ENCODE data around the gene RAB27A. TPM values are rescaled to one million over a fixed set of nuclear protein-coding genes. Genes with fewer than 3 reads are reported as not detected.

The RAB27A gene
- total RNA-seq, 1 experiment from 2014 or later, result 12.2 TPM

DNA sequence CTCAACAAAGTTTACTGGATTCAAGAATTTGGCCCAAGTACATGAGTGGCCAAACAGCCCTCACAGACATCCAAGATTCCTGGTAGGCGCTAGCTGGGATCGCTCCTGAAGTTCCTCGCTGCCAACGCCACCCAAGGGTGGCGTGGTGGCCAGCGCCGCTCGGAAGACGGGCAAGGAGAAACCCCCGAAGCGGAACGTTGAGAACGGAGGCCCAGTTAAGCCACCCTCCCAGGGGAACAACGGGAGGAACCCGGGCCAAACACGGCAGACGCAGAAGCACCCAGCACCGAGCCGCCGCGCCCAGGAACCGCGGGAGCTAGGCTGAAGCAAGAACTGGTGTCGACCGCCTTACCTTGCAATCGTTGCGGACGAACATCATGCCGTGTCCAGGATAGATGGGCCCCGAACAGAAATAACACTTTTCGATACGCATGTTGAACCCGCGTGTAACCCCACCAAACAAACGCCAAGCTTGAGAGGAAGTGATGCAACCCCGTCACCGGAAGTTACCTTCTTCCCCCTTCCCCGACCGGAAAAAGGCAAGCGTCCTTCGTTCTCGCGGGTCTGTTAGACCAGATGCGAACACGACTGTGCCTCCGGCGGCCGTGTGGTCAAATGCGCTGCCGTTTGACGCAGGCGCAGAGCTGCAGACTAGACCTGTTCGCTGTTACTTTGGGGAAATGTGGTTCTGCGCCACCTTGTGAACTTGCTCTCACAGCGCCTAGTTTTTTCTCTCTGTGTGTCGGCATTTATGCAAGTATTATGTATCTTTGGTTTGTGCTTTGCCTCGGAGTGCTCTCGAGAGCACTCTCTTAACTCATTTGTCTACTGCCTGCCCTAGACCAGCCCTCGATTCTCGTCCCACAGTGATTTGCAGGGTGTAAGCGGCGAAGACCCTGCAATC is 92.9 kb downstream of the RAB27A start, which contains the start of gene RSL24D1:
RSL24D1 (minus strand) TSS at position 484 of the 904 bp plus-strand sequence; CDS start at position 433, 51 bp downstream.
- H3K27ac ChIP-seq, result peak within 1 kb of the TSS; percentile 87
- H3K4me1 ChIP-seq, result 0 out of 2 replicates have a peak, but pooled peaks cover 9% of the 10 kb centered on the region
- no peaks in the 10 kb centered on the region for H3K27me3 ChIP-seq
- 0 out of 2 replicates have a peak, but pooled peaks cover 3% of the 10 kb centered on the region for H3K9me3 ChIP-seq (replicated peaks)
- DNase-seq, result peak; percentile 96 to 98
- H3K4me3 ChIP-seq, result peak within 1 kb of the TSS; percentile 91
- H3K36me3 ChIP-seq, result peaks cover 11% of the 10 kb centered on the region

DNA sequence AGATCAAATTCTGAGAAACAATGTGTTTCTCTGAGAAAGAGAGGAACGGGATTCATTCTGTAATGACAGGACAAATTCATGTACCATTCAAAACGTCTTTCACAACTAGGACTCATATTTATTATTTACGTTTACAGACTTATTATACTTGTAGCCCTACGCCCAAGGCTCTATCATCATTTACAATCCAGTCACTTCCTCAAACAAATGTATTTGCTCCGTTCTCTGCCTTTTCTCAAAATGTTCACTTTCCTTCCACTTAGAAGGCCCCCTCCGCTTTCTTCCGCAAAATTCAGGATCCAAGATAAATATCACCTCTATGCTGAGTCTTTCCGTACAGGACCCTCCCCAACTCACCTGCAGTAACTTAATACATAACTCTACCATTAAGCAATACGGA is 93.6 kb downstream of the RAB27A start:
- Histone ChIP-seq H3K27ac (peak overlapping the region; percentile 87), H3K9me3 (replicated peaks) (0 out of 2 replicates have a peak, but pooled peaks cover 3% of the 10 kb centered on the region), H3K4me3 (peak overlapping the region; percentile 91), H3K4me1 (0 out of 2 replicates have a peak, but pooled peaks cover 9% of the 10 kb centered on the region), H3K36me3 (peaks cover 19% of the 10 kb centered on the region), H3K27me3 (no peaks in the 10 kb centered on the region)
- DNase-seq, result no peak

DNA sequence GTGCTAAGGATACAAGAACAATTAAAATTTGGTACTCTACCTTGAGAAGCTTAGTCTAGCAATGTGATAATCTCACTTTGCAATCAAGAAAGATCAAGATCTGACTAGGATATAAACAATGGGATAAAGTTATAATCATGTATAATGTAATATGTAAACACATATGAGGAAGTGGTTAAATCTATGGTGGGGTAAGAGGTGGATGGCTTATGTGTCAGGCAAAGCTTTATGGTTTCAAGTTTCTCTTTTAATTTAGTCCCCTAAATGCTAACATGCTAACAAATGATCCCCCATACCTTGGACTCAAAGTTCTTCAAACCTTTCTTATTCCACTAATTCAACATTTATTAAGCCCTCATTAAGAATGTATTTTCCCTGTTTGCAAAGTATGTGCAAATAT is 95.4 kb downstream of the RAB27A start:
- Histone ChIP-seq H3K27me3 (no peaks in the 10 kb centered on the region), H3K4me3 (no peak overlapping the region), H3K9me3 (replicated peaks) (0 out of 2 replicates have a peak, but pooled peaks cover 3% of the 10 kb centered on the region), H3K27ac (no peak overlapping the region), H3K4me1 (0 out of 2 replicates have a peak, but pooled peaks cover 9% of the 10 kb centered on the region), H3K36me3 (peaks cover 34% of the 10 kb centered on the region)
- no peak for DNase-seq

DNA sequence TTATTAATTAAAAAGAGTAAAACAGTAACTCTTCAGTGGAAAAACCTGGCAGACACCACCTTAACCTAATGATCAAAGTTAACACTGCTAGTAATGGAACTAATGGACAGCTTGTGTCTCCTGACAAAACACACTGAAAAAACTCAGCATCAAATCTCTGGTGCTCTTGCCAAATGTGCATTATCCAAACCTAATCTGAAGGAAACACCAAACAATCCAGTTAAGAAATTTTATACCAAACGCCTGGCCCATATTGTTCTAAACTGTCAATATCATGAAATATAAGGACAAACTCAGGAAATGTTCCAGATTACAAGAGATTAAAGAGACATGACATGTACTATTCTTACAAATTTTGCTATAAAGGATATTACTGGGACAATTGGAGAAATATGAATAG is 103.3 kb downstream of the RAB27A start:
- Histone ChIP-seq H3K4me3 (no peak overlapping the region), H3K4me1 (no peaks in the 10 kb centered on the region), H3K9me3 (replicated peaks) (no peaks in the 10 kb centered on the region), H3K27me3 (no peaks in the 10 kb centered on the region), H3K27ac (no peak overlapping the region), H3K36me3 (peaks cover 84% of the 10 kb centered on the region)
- no peak for DNase-seq

DNA sequence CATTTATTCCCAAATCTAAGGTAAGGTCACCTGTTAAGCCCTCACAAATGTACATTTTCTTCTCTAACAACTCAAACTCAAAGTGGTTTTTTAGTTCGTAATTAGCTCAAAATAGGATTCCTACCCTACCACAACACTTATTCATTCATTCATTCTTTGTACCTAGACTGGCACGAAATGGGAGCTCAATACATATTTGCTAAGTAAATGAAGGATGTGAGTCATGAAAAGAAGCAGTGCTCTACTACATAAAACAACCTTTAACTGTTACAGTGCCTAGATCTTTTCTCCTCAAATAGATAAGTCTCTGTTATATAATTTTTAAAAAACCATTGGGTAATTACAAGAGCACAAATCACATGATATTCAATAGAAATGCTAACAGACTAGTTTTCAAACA is 105.9 kb downstream of the RAB27A start:
- Histone ChIP-seq H3K4me3 (no peak overlapping the region), H3K36me3 (peaks cover 82% of the 10 kb centered on the region), H3K27me3 (no peaks in the 10 kb centered on the region), H3K4me1 (no peaks in the 10 kb centered on the region), H3K27ac (no peak overlapping the region), H3K9me3 (replicated peaks) (no peaks in the 10 kb centered on the region)
- no peak for DNase-seq

DNA sequence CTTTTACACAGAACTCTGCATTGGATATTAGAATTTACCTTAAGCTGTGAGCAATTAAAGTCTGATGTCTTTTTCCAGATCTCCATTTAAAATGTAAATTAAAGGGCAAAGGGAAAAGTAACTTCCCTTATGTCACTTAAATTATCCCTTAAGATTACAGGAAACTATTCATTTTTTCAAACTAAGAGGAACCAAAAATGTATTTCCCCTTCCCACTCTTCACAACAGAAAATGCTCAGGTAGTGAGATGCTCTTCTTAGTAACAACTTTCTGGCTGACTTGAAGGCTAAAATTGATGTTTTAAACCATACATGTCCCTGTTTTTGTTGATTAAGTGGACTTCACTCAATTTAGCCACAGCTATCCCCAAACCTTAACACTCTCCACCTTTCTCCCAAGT is 110.5 kb downstream of the RAB27A start:
- no peak overlapping the region for H3K4me3 ChIP-seq
- H3K27me3 ChIP-seq, result no peaks in the 10 kb centered on the region
- H3K9me3 ChIP-seq (replicated peaks), result no peaks in the 10 kb centered on the region
- H3K4me1 ChIP-seq, result no peaks in the 10 kb centered on the region
- no peak for DNase-seq
- no peak overlapping the region for H3K27ac ChIP-seq
- H3K36me3 ChIP-seq, result peaks cover 44% of the 10 kb centered on the region

DNA sequence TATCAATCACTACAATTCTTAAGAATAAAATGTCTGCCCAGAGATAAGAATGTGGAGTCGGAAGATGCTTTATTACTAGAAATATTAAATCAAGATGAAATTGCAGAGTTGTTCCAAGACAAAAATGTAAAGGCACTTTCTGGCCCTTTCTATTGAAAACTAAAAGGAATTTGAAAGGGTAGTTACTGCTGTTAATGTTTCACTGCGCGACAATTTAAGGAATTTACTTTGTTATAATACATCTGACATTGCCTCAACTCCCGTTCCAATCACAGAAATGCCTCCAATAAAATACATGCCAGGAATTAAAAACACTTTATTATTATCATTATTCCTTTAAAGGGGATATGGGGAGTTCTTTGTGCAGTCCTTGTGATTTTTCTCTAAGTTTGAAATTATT is 119.3 kb downstream of the RAB27A start:
- no peak overlapping the region for H3K4me3 ChIP-seq
- H3K27me3 ChIP-seq, result no peaks in the 10 kb centered on the region
- DNase-seq, result no peak
- no peaks in the 10 kb centered on the region for H3K4me1 ChIP-seq
- no peaks in the 10 kb centered on the region for H3K9me3 ChIP-seq (replicated peaks)
- no peaks in the 10 kb centered on the region for H3K36me3 ChIP-seq
- H3K27ac ChIP-seq, result no peak overlapping the region

DNA sequence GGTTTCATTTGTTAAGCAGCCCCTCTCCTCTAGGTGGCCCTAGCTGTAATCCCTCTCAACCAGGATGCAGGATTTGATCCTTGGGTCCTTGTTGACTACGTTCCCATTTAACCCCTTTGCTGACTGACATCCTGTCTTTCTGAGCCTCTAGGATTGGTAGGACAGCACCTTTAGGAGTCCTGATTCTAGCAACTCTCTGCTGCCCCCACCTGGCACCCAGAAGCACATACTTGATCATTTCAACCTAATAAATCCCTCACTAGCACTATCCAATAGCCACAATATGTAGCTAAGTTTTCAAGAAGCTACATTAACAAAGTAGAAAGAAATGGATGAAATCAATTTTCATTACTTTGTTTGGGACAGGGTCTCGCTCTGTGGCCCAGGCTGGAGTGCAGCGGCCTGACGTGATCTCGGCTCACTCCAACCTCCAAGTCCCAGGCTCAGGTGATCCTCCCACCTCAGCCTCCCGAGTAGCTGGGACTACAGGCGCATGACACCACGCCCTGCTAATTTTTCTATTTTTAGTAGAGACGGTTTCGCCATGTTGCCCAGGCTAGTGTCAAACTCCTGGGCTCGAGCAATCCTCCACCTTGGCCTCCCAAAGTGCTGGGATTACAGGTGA is 121.2 kb downstream of the RAB27A start:
- Histone ChIP-seq H3K27ac (no peak overlapping the region), H3K4me3 (no peak overlapping the region), H3K4me1 (no peaks in the 10 kb centered on the region), H3K9me3 (replicated peaks) (no peaks in the 10 kb centered on the region), H3K36me3 (no peaks in the 10 kb centered on the region), H3K27me3 (no peaks in the 10 kb centered on the region)
- peak; percentile 65 to 82 for DNase-seq

DNA sequence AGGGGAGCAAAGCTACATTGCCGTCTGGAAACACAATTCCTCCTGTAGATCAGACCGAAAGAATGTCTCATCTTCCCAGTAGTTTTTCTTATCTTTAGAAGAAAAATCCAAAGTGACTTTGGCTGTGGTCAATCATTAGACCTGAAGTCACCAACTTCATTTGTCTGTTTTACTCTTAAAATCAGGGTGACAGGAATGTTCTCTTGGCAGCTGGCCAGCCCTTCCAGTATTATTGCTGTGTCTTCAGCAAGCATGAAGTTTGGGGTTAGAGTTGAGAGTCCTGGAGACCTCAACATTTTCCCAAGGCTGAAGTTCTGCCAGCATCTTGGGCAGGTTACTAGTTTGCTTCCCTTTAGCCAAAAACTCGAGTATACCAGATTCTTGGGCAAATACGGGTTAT is 125.3 kb downstream of the RAB27A start:
- no peak overlapping the region for H3K27ac ChIP-seq
- no peaks in the 10 kb centered on the region for H3K27me3 ChIP-seq
- no peaks in the 10 kb centered on the region for H3K36me3 ChIP-seq
- no peaks in the 10 kb centered on the region for H3K4me1 ChIP-seq
- no peak for DNase-seq
- H3K4me3 ChIP-seq, result no peak overlapping the region
- no peaks in the 10 kb centered on the region; the same call in 1 of the 2 replicates for H3K9me3 ChIP-seq (replicated peaks)

Other genes starting within 250 kb of the RAB27A start
- 134 and 140 TPM in 2 replicates for gene RSL24D1, start 92.9 kb downstream of the RAB27A start, total RNA-seq (2014; rRNA removed; shearing (Covaris generic))
- 11.2 and 11.3 TPM in 2 replicates for gene PIGBOS1, start 29.3 kb upstream of the RAB27A start, total RNA-seq (2014; rRNA removed; shearing (Covaris generic))
- 7.3 and 7.6 TPM in 2 replicates for gene PIGB, start 29.4 kb upstream of the RAB27A start, total RNA-seq (2014; rRNA removed; shearing (Covaris generic))
- 5.4 and 6.2 TPM in 2 replicates for gene CCPG1, start 118.5 kb upstream of the RAB27A start, total RNA-seq (2014; rRNA removed; shearing (Covaris generic))
- gene PIERCE2, start 118.7 kb upstream of the RAB27A start, total RNA-seq (2014; rRNA removed; shearing (Covaris generic)), result 0.20 TPM in 1 of 2 replicates, not detected in the other
- 0.30 and 1.1 TPM in 2 replicates for gene DNAAF4, start 218.4 kb upstream of the RAB27A start, total RNA-seq (2014; rRNA removed; shearing (Covaris generic))

Measured in SJCRH30 (cell line).